Measurements from ENCODE around the gene EPHA1.

DNA sequence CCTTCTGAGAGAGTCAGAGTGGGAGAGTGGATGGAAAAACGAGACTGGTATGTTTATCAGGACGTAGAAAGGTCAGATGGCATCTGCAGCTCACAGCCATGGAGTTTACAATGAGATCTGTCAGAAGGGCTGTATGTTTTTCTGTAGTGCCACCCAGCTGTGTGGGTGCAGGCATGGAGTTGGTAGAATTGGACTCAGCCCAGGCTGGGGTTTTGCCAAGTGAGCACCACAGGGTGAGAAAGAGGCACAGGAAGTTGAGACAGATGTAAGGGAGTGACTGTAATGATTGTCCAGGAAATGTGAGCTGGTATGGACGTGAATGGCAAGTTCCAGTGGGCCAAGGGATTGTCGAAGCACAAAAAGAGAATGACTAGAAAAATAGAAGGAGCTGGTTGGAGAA, 36.6 kb downstream of the EPHA1 start:
- TF ChIP-seq CTCF (IDR thresholded peaks at IDR 0.05) (peak in 1 of 5 experiments; percentile 3), POLR2A (IDR thresholded peaks at IDR 0.05) (no peak), EP300 (IDR thresholded peaks at IDR 0.05) (peak in 1 of 2 donors; percentile 55)

Measured in tibial nerve (tissue), 4 donors.